Cardiac muscle cell (in vitro differentiated cells and primary cell): ENCODE measurements around the gene LARP1. TPM values are rescaled to one million over a fixed set of nuclear protein-coding genes. Genes with fewer than 3 reads are reported as not detected.
A peak's percentile ranks its signal among the peaks of the same experiment; 100 is the strongest.
"Not testable (repeated sequence)": the region's sequence is repeated elsewhere in the genome, so short reads cannot be mapped to it uniquely, and the experiment has no call there.

Source experiments
- DNase-seq, 2 donors: peaks; one replicate each; pipeline versions ENCODE4 v3.0.0 to v3.0.0-alpha.2; 2010 to 2017; ENCODE audit warnings: low read depth in 1 of 2, low spot score in 1 of 2
- H3K27ac ChIP-seq: fragments of 200-600 bp; sonication (generic); 2 replicates; pipeline ENCODE4 v1.5.1; 2016
- H3K27me3 ChIP-seq: fragments of 200-600 bp; sonication (generic); 2 replicates; pipeline ENCODE4 v1.6.0; 2016; ENCODE audit warnings: control low read depth
- H3K36me3 ChIP-seq: fragments of 200-600 bp; sonication (generic); 2 replicates; pipeline ENCODE4 v1.5.1; 2016; ENCODE audit warnings: control low read depth
- H3K4me1 ChIP-seq: fragments of 200-600 bp; sonication (generic); 2 replicates; pipeline ENCODE4 v1.8.1; 2017; ENCODE audit warnings: low read depth, mild to moderate bottlenecking, mixed run types
- H3K4me3 ChIP-seq: fragments of 200-600 bp; sonication (generic); 2 replicates; pipeline ENCODE4 v1.5.1; 2016; ENCODE audit warnings: mild to moderate bottlenecking
- H3K9me3 ChIP-seq: fragments of 200-600 bp; sonication (generic); 2 replicates; pipeline ENCODE4 v1.5.1; 2017; ENCODE audit warnings: low read depth, mild to moderate bottlenecking, control low read depth
- polyA plus RNA-seq: library from polyadenylated mRNA; unstranded; fragments of >200 nt; fragmentation: Nextera tagmentation; extraction: Ambion mirVana; gene quantifications from 2 replicates; pipeline ENCODE4 v1.2.1, GENCODE V29; 2016
- total RNA-seq: library from RNA; depleted of rRNA; stranded (reverse); fragments of >200 nt; gene quantifications from 2 replicates; pipeline ENCODE4 v1.2.3, GENCODE V29; 2016
- TF ChIP-seq, protein P1 (sequence below): IDR thresholded peaks from 2 replicates; pipeline ENCODE4 v1.5.1; 2012; ENCODE audit warnings: low read depth, mild to moderate bottlenecking, low read length

The LARP1 gene
- total and polyA plus RNA-seq, 2 experiments from 2014 or later = 40.7 to 97.8 TPM

DNA sequence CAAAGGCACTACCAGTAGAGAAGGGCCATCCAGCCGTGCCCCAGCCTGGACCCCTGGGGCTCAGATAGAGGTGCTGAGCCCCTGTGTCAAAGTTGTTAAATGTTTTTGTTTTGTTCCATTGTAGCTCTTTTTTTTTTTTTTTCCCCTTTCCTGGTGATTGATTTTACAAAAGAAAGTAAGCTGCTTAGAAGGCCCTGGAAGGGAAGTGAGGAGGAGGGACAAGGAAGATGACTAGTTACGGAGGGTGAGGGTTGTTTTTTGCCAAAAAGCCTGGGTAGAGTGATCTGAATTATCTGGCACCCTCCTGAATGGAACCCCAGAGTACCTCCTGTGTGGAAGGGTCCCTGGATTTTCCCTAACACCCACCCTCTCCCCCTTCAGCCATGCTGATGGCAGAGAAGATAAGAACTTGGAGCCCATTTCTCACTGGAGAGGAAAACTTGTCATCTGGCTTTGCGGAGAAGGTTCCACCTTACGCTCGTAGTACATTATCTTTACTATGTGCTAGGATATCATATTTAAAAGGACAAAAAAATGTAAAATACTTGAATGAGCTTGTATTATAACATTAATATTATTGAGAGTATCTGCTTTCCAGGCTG lies 61.8 kb downstream of the LARP1 start:
- TF ChIP-seq, protein P1, sequence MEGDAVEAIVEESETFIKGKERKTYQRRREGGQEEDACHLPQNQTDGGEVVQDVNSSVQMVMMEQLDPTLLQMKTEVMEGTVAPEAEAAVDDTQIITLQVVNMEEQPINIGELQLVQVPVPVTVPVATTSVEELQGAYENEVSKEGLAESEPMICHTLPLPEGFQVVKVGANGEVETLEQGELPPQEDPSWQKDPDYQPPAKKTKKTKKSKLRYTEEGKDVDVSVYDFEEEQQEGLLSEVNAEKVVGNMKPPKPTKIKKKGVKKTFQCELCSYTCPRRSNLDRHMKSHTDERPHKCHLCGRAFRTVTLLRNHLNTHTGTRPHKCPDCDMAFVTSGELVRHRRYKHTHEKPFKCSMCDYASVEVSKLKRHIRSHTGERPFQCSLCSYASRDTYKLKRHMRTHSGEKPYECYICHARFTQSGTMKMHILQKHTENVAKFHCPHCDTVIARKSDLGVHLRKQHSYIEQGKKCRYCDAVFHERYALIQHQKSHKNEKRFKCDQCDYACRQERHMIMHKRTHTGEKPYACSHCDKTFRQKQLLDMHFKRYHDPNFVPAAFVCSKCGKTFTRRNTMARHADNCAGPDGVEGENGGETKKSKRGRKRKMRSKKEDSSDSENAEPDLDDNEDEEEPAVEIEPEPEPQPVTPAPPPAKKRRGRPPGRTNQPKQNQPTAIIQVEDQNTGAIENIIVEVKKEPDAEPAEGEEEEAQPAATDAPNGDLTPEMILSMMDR = no peak
- Histone ChIP-seq H3K9me3 (no peaks in the 10 kb centered on the region), H3K4me3 (no peak overlapping the region), H3K27ac (peak overlapping the region; percentile 68), H3K27me3 (no peaks in the 10 kb centered on the region), H3K36me3 (peaks cover 37% of the 10 kb centered on the region), H3K4me1 (no peaks in the 10 kb centered on the region)
- no peak for DNase-seq

DNA sequence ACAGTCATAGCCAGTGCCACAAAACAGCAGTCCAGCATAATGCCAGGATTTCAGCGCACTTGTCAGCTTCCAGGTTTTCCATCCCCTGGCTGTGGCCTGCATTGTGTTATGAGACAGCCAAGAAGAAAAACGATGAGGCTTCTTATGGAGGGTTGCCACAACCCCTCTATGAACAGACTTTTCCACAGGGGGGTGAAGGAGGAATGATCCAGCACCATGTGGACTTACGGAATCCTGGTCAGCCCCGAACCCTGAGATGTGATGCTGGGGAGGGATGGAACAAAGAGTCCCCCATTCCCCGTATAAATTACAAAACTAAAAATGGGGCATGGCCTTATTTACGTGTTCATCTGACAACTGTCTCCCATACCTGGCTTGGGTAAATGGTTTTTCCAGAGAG lies 62.6 kb downstream of the LARP1 start:
- TF ChIP-seq, protein P1 = no peak
- Histone ChIP-seq H3K9me3 (no peaks in the 10 kb centered on the region), H3K36me3 (peaks cover 29% of the 10 kb centered on the region), H3K4me3 (no peak overlapping the region), H3K27me3 (no peaks in the 10 kb centered on the region), H3K4me1 (no peaks in the 10 kb centered on the region), H3K27ac (peak overlapping the region; percentile 68)
- no peak for DNase-seq

DNA sequence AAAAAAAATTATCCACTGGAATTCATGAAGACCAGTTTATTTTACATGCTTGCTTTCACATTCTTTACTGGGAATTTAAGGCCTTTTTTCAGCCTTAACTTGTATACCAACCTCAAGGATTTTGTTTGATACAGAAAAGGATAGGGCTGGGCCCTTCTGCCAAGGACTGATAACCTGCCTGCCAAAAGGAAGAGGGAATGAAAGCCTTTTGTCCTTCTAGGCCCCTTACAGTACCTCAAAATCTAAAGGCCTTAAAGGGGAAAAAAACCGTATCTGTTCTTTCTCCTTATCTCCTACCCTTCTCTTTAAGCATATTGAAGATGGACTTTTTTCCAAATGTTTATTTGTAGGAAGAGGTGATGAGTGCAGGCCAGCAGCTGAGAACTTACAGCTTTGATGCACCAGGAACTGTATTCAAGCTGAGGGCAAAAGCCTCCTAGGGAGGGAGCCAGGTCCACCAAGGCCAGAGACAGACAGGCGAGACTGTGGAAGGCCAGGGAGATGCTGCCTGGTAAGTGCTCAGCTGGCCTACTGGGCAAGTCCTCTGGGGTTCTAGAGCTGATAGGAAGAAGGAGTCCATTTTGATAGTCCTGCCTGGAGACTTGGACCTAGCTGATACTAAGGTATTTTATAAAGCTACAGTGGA lies 63.4 kb downstream of the LARP1 start:
- peak overlapping the region; percentile 68 for H3K27ac ChIP-seq
- DNase-seq = no peak
- no peaks in the 10 kb centered on the region for H3K27me3 ChIP-seq
- TF ChIP-seq, protein P1 = no peak
- no peak overlapping the region for H3K4me3 ChIP-seq
- H3K4me1 ChIP-seq = no peaks in the 10 kb centered on the region
- H3K36me3 ChIP-seq = peaks cover 29% of the 10 kb centered on the region
- H3K9me3 ChIP-seq = no peaks in the 10 kb centered on the region

DNA sequence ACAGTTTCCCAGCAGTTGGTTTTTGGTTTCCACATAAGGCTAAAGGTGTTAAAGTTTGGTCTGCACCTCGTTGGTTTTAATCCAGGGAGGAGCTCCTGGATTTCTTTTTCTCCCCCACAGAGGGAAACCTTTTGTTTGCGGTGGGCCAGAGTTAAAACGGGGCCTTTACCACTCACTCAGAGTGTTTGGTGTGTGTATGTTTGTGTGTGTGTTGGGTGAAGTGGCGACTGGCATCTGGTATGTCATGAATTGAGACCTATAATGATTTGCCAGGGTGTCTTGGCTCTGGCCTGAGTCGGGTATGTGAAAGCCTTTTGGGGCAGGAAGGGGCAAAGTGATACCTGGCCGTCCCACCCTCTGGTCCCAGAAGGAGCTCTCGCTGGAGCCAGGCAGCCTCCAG lies 64.4 kb downstream of the LARP1 start:
- TF ChIP-seq, protein P1 = no peak
- H3K36me3 ChIP-seq = peaks cover 26% of the 10 kb centered on the region
- no peak overlapping the region for H3K4me3 ChIP-seq
- H3K27ac ChIP-seq = no peak overlapping the region
- DNase-seq = no peak
- no peaks in the 10 kb centered on the region for H3K4me1 ChIP-seq
- H3K27me3 ChIP-seq = no peaks in the 10 kb centered on the region
- H3K9me3 ChIP-seq = no peaks in the 10 kb centered on the region

DNA sequence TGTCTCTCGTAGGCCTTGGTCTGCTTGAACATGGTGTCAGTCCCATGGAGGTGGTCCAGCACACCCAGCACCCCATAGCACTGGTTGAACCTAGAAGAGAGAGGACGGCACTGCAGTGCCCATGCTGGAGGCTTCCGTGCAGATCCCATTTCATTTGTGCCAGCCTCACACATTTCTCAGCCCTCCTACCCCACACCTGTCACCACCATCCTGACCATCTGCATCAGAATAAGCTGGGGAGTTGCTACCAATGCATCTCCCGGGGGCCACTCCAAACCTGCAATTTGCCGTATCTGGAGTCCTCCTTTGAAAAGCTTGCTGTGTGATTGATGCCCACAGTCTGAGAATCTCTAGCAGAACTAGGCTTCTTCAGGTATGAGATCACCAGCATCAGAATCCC lies 65.2 kb downstream of the LARP1 start:
- H3K27me3 ChIP-seq = no peaks in the 10 kb centered on the region
- DNase-seq = no peak
- H3K9me3 ChIP-seq = no peaks in the 10 kb centered on the region
- H3K4me3 ChIP-seq = no peak overlapping the region
- H3K4me1 ChIP-seq = no peaks in the 10 kb centered on the region
- peaks cover 26% of the 10 kb centered on the region for H3K36me3 ChIP-seq
- TF ChIP-seq, protein P1 = no peak
- H3K27ac ChIP-seq = no peak overlapping the region

DNA sequence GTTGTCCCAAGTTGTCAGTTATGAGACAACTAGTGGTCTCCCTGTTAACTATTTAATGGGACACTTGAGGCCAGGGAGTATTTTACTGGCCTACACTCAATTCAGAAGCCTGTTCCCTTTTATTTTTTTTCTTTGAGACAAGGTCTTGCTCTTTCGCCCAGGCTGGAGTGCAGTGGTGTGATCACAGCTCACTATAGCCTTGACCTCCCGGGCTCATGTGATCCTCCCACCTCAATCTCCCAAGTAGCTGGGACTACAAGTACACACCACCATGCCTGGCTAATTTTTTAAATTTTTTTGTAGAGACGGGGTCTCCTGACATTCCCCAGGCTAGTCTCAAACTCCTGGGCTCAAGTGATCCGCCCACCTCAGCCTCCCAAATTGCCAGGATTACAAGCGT lies 67.7 kb downstream of the LARP1 start:
- peaks cover 29% of the 10 kb centered on the region for H3K36me3 ChIP-seq
- not testable (repeated sequence) for H3K27ac ChIP-seq, H3K9me3 ChIP-seq, H3K27me3 ChIP-seq, H3K4me1 ChIP-seq, H3K4me3 ChIP-seq, DNase-seq
